ENCODE measurements around the gene XYLB. TPM values are rescaled to one million over a fixed set of nuclear protein-coding genes. Genes with fewer than 3 reads are reported as not detected.

The XYLB gene
- total RNA-seq, 1 donor from 2014 or later, result 5.6 TPM

GRCh38 chr3:38454884-38455638 is 108.5 kb downstream of the XYLB start:
- DNase-seq, result peak; percentile 21

- no peak for DNase-seq
Observed at GRCh38 chr3:38455639-38456430, 109.2 kb downstream of the XYLB start.

GRCh38 chr3:38457111-38458003 is 110.8 kb downstream of the XYLB start:
- no peak for DNase-seq

GRCh38 chr3:38458796-38459498 is 112.4 kb downstream of the XYLB start:
- DNase-seq, result no peak

- no peak for DNase-seq
Observed at GRCh38 chr3:38459499-38460048, 113.0 kb downstream of the XYLB start.

GRCh38 chr3:38460377-38461270 is 114.0 kb downstream of the XYLB start:
- DNase-seq, result no peak

Small RNAs within 50 kb of the gene (small RNA-seq; reads per million reads assigned to genes)
- gene RNU6-235P (ENCODE audit: low replicate concordance), result not detected

Other genes with a start within 250 kb of the XYLB start
- gene ACAA1, start 209.7 kb upstream of the XYLB start, total RNA-seq, result 47.8 TPM
- 10.5 TPM for gene MYD88, start 208.1 kb upstream of the XYLB start, total RNA-seq
- 41.1 TPM for gene OXSR1, start 181.2 kb upstream of the XYLB start, total RNA-seq
- 0.30 TPM for gene SLC22A13, start 81.0 kb upstream of the XYLB start, total RNA-seq
- gene SLC22A14, start 64.5 kb upstream of the XYLB start, total RNA-seq, result 0.30 TPM
- gene ACVR2B, start 107.1 kb downstream of the XYLB start, total RNA-seq, result 9.0 TPM
- gene EXOG, start 149.6 kb downstream of the XYLB start, total RNA-seq, result 11.0 TPM

Data from skin of body (tissue), 3 donors.